ENCODE data around the gene VPS37C.
"Not testable (repeated sequence)": the region's sequence is repeated elsewhere in the genome, so short reads cannot be mapped to it uniquely, and the experiment has no call there.

DNA sequence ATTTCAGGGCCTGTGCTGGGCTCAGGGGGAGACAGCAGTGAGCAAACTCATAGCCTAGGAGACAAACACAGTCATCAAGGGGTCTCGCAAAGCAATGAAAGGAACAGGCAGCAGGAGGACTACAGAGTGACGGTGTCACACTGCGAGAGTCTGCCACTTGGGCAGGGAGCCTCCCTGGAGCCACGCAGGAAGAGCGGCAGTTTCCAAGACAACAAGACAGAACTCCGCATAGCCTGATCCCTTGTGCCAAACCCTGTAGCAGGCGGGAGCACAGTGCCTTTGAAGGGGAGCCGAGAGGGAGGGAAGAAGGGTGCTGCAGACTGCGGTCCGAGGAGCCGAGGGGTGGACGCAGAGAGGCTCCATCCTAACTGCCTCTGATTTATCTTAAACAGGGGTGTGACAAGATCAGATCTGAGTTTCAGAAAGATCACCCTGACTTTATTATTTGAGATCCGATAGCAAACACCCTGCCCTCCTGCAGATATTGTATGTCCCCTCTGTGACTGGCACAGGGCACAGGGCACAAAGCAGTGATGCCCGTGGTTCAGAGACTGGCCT lies 43.4 kb upstream of the VPS37C start:
- TF ChIP-seq, protein P1, sequence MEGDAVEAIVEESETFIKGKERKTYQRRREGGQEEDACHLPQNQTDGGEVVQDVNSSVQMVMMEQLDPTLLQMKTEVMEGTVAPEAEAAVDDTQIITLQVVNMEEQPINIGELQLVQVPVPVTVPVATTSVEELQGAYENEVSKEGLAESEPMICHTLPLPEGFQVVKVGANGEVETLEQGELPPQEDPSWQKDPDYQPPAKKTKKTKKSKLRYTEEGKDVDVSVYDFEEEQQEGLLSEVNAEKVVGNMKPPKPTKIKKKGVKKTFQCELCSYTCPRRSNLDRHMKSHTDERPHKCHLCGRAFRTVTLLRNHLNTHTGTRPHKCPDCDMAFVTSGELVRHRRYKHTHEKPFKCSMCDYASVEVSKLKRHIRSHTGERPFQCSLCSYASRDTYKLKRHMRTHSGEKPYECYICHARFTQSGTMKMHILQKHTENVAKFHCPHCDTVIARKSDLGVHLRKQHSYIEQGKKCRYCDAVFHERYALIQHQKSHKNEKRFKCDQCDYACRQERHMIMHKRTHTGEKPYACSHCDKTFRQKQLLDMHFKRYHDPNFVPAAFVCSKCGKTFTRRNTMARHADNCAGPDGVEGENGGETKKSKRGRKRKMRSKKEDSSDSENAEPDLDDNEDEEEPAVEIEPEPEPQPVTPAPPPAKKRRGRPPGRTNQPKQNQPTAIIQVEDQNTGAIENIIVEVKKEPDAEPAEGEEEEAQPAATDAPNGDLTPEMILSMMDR (IDR thresholded peaks at IDR 0.05 in 8 of 11, conservative IDR thresholded peaks at IDR 0.05 in 3 of 11) = not testable (repeated sequence)
- not testable (repeated sequence) for TF ChIP-seq POLR2A, POLR2AphosphoS5 (IDR thresholded peaks at IDR 0.05)
